Left lobe of liver (tissue), 2 donors: ENCODE data around the gene TBC1D9B. TPM values are rescaled to one million over a fixed set of nuclear protein-coding genes. Genes with fewer than 3 reads are reported as not detected.

Experiments
- ATAC-seq: fragments of 200-7000 bp; cut with Tn5 transposase; one replicate; pipeline ENCODE4 v1.9.1; 2020; ENCODE audit warnings: mild to moderate bottlenecking, moderate library complexity
- DNase-seq: peaks from one replicate; pipeline ENCODE4 v3.0.0-alpha.2; 2020; ENCODE audit warnings: low spot score
- total RNA-seq: library from RNA; stranded (reverse); gene quantifications from one replicate; pipeline ENCODE4 v1.2.1, GENCODE V29; 2021
- donor health status: DM: no; HTN: no; CAD: no; lungs with moderate emphysema.
- donor health status: DM: no; HTN: yes; CAD: no.

Gene TBC1D9B
- total RNA-seq: 107 TPM

DNA sequence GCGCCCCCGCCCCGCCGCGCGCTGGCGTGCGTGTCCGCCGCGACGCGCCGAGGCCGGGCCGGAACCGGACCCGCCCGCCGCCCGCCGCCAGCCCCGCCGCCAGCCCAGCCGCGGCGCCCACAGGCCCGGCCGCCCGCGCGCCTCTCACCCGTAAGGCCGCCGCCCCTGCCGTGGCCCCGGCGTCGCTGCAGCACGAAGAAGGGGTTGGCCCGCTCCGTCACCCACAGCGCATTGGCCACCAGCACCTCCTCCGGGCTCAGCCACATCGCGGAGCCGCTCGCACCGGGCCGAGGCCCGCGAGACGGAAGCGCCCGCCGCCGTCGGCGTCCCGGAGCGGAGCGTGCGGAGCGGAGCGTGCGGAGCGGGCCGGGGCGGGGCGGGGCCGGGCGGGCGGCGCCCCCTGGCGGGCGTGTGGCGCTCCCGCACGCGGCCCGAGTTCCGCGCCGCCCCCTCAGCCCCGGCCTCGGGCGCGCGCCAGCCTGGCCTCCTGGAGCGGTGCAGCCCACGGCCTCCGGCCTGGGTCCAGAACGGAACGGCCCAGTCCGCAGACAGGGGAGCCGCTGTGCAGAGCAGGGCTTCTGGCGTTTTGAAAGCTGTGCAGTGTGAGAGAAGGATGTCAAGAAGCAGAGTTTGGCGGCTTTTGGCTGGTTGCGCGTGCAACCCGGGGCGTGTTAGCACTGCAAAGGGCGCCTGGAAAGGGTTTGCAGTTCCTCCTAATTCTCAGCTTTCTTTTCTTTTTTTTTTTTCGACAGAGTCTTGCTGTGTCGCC, at the start of gene TBC1D9B:
Gene TBC1D9B (minus strand): TSS at position 342 of the 769 bp plus-strand sequence. CDS start 76 bp downstream, at position 266.
- peak; percentile 93 for ATAC-seq

GRCh38 chr5:179955630-179956029, 47.9 kb upstream of the TBC1D9B start:
- DNase-seq (no peak), ATAC-seq (no peak)

More for the DNA sequence above, at the start of gene TBC1D9B:
- peak; percentile 85 for DNase-seq

DNA sequence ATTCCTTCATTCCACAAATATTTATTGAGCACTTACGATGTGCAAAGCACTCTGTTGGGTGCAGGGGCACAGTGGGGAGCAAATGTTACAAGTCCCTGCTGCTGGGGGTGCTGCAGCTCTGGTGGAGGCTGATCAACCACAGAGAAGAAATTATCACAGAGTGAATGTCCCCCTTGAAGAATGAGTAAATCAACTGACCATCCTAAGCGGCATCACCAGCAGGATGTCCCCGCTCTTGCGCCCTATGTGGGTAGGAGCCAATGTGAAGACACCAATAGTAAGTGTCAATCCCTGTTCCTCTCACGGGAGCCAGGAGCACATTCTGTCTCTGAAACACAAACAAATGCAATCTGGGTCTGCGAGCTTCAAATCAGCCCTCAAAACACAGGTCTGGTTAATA, 47.4 kb upstream of the TBC1D9B start:
- ATAC-seq (no peak), DNase-seq (no peak)

DNA sequence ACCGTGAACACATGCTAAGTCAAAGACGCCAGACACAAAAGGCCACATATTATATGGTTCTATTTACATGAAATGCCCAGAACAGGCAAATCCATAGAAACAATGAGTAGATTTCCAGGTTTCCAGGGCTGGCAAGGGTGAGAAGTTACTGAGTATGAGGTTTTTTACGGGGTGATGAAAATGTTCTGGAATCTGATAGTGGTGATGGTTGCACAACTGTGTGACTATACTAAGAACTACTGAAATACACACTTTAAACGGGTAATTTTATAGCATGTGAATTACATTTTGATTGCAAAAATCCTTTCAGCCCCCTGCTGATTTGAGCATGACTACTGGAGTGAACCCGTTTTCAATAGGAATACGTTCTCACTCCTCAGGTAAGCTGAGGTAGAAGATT, 46.7 kb upstream of the TBC1D9B start:
- ATAC-seq (no peak), DNase-seq (no peak)

DNA sequence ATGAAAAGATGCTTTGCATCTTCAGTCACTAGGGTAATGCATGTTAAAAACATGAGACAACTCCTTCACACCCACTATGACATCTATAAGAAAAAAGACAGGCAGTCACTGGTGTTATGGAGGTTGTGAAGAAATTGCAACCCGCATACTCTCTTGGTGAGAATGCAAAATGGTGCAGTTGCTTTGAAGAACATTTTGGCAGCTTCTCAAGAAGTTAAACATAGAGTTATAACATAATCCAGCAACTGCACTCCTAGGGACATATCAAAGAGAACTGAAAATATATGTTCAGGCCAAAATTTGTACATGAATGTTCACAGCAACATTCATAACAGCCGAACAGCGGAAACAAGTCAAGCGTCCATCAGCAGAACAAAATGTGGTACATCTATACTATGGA, 46.3 kb upstream of the TBC1D9B start:
- DNase-seq: no peak
- no peak for ATAC-seq

- ATAC-seq (no peak), DNase-seq (no peak)
Measured at GRCh38 chr5:179936976-179937681, 29.4 kb upstream of the TBC1D9B start.

- ATAC-seq: no peak
- DNase-seq: peak; percentile 30
Measured at GRCh38 chr5:179930788-179931473, 23.2 kb upstream of the TBC1D9B start.

DNA sequence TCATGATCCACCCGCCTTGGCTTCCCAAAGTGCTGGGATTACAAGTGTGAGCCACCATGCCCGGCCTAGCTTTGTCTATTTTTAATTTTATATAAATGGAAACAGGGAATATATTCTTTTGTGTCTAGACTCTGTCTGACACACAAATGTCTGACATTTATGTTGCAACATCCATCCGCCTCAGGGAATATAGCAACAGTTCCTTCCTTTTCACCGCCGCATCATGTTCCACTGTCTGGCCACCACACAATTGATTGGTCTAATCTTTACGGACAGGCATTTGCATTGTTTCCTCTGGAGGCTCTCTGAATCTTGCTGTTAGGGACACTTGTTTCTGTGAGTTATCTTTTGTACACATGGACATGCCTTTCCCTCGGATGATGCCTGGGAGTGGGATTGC, 20.1 kb upstream of the TBC1D9B start:
- ATAC-seq: no peak
- no peak for DNase-seq

DNA sequence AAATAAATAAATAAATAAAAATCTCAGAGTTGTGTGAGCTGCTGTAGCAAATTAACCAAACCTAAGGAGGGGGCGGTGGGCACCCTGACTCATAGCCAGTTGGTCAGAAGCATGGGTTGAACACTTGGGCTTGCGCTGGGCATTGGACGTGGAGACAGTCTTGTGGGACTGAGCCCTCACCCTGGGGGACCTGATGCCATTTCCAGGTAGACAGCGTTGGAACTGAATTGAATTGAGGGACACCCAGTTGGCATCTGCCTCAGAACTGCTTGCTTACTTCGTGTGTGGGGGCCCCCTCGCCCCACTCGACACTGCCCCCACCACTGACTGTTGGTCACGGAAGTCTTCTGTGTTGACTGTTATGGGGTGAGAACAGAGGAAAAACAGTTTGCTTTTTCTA, 19.0 kb upstream of the TBC1D9B start:
- ATAC-seq: no peak
- peak; percentile 10 for DNase-seq

DNA sequence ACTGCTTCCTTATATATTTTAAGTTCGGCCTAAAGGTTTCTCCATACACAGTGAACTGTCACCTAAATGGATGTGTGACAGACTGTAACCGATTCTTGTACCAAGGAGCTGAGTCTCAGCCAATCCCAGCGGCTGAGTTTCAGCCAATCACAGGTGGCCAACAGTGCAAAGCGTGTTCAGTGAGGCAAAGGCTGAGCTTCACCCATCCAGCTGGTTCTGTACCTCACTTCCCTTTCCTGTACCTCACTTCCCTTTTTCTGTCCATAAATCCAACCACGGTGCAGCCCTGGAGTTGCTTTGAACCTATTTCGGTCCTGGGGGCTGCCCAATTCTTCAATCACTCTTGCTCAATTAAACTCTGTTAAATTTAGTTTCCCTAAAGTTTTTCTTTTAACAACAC, 15.7 kb upstream of the TBC1D9B start:
- ATAC-seq: no peak
- peak; percentile 19 for DNase-seq

DNA sequence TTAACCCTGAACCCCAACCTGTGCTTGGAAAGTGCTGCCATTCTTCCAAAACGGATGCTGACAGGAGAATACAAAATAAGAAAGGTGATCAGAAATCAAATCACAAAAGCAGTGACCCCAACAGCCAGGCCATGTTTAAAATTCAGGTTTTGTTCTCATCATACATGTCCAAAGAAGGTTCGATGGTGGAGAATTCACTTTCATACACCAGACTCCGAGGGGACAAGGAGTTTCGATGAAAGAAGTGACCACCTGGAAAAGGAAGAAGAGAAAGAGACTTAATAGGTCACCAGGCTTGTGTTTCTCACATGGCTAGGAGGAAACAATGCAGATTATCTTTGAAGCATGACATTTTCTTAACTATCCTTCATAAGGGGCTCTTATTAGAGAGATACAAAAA, 12.5 kb upstream of the TBC1D9B start:
- no peak for ATAC-seq

GRCh38 chr5:179919487-179920060, 11.9 kb upstream of the TBC1D9B start:
- ATAC-seq (no peak), DNase-seq (peak; percentile 32)

More for the DNA sequence above, 12.5 kb upstream of the TBC1D9B start:
- DNase-seq: peak; percentile 6

- ATAC-seq (no peak), DNase-seq (peak; percentile 14)
Measured at GRCh38 chr5:179918742-179919486, 11.2 kb upstream of the TBC1D9B start.

GRCh38 chr5:179916523-179916922, 8.8 kb upstream of the TBC1D9B start:
- peak; percentile 29 for DNase-seq
- ATAC-seq: no peak

DNA sequence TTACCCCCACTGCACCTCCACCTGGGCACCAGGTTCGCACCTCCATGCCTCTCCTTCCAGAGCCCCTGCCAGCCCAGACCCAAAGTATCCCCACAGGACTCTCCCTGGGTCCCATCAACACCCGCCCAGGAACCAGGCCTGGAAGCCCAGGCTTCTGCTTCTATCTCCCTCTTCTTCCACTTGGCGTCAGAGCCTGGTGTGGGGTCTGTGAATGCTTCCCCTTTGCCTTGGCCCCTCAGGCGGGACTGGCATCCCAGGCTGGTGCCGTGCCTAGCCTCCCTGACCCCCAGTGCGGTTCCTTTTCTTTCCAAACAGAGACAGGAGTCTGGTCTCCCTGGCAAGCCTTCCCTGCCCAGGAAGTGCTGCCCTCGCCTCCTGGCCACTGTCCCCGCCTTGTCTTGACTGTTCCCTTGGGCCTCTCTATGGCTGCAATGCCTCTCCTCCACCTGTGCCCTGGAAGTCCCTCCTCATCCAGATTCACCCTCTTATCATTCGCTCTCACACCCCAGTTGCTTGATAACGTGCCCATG, 7.8 kb upstream of the TBC1D9B start:
- ATAC-seq (no peak), DNase-seq (no peak)

- peak; percentile 31 for ATAC-seq
- no peak for DNase-seq
Measured at GRCh38 chr5:179914032-179914755, 6.5 kb upstream of the TBC1D9B start.

DNA sequence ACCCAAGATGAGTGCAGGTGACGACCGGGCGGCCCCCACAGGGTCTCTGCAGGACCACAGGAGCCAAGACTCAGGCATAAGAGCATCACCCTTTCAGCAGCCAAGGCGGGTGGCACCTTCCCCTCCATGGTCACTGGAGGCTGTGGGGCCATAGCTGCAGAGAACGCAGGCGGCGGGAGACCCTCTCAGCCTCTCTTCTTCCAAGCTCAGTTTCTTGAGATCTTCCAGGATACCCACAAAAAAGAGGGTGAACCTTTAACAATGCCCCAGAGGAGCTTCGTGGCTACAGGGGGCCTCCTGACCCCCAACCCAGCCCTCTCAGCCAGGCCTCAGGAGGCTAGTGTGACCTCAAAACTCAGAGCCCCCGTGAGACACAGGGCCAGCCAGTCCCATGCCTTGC, 5.8 kb upstream of the TBC1D9B start:
- DNase-seq (no peak), ATAC-seq (no peak)

DNA sequence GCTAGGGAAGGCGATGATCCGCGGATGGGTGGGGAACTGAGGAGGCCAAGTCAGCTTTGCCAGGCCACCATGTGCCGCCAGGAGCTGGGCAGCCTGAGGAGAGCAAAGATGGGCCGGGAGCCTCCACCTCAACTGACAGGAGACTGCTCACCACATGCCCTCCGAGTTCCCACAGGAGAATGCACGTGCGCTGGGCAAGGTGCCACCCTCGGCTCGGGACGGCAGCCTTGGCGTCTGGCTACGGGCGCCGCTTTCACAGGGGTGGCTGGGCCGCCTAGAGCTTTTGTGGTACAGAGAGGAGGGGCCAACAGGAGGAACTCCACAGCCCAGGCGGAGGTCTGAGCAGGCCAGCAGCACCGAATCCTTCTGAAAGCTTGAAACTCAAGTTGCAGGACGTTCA, 5.3 kb upstream of the TBC1D9B start:
- ATAC-seq (no peak), DNase-seq (no peak)

GRCh38 chr5:179912386-179912785, 4.7 kb upstream of the TBC1D9B start:
- DNase-seq: no peak
- ATAC-seq: peak; percentile 47

- ATAC-seq (no peak), DNase-seq (no peak)
Measured at GRCh38 chr5:179909224-179909623, 1.5 kb upstream of the TBC1D9B start.
